ENCODE results near the gene REC8.

The REC8 gene, protein sequence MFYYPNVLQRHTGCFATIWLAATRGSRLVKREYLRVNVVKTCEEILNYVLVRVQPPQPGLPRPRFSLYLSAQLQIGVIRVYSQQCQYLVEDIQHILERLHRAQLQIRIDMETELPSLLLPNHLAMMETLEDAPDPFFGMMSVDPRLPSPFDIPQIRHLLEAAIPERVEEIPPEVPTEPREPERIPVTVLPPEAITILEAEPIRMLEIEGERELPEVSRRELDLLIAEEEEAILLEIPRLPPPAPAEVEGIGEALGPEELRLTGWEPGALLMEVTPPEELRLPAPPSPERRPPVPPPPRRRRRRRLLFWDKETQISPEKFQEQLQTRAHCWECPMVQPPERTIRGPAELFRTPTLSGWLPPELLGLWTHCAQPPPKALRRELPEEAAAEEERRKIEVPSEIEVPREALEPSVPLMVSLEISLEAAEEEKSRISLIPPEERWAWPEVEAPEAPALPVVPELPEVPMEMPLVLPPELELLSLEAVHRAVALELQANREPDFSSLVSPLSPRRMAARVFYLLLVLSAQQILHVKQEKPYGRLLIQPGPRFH
- 46.2 reads per million, percentile 66 among the genes with 10 or more reads in this experiment for total RNA-seq

- DNase-seq: peak; percentile 63
Measured at GRCh38 chr14:24171422-24172260, at the start of gene REC8. REC8 (plus strand) TSS chr14:24172080; CDS start chr14:24172553, 473 bp downstream.

GRCh38 chr14:24122416-24122815 lies 49.5 kb upstream of the REC8 start:
- DNase-seq: no peak

GRCh38 chr14:24122898-24123297 lies 49.0 kb upstream of the REC8 start:
- DNase-seq: no peak

GRCh38 chr14:24123424-24124417 lies 48.2 kb upstream of the REC8 start:
- DNase-seq: no peak

DNA sequence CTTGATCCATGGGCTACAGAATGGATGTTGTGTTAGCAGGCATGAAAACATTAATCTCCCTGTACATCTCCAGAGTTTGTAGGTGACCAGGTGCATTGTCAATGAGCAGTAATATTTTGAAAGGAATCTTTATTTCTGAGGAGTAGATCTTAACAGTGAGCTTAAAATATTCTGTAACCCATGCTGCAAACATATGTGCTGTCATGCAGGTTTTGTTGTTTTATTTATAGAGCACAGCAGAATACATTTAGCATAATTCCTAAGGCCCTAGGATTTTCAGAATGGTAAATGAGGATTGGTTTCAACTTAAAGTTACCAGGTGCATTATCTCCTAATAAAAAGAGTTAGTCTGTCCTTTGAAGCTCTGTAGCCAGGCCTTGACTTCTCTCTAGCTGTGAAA lies 44.9 kb upstream of the REC8 start:
- DNase-seq: no peak

DNA sequence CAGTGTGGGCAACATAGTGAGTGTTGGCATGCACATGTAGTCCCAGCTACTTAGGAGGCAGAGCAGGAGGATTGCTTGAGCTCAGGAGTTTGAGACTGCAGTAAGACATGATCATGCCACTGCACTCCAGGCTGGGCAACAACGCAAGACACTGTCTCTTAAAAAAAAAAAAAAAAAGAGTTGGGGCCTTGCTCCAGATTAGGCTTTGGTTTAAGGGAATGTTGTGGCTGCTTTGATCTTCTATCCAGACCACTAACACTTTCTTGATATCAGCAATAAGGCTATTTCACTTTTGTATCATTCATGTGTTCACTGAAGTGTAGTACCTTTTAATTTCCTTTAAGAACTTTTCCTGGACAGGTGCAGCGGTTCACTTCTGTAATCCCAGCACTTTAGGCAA lies 44.2 kb upstream of the REC8 start:
- no peak for DNase-seq

- DNase-seq: no peak
Measured at GRCh38 chr14:24129410-24129998, 42.4 kb upstream of the REC8 start.

- no peak for DNase-seq
Measured at GRCh38 chr14:24130380-24130716, 41.5 kb upstream of the REC8 start, which contains the start of gene FITM1. FITM1 (plus strand) TSS chr14:24130659; CDS start chr14:24131564, 905 bp downstream.

DNA sequence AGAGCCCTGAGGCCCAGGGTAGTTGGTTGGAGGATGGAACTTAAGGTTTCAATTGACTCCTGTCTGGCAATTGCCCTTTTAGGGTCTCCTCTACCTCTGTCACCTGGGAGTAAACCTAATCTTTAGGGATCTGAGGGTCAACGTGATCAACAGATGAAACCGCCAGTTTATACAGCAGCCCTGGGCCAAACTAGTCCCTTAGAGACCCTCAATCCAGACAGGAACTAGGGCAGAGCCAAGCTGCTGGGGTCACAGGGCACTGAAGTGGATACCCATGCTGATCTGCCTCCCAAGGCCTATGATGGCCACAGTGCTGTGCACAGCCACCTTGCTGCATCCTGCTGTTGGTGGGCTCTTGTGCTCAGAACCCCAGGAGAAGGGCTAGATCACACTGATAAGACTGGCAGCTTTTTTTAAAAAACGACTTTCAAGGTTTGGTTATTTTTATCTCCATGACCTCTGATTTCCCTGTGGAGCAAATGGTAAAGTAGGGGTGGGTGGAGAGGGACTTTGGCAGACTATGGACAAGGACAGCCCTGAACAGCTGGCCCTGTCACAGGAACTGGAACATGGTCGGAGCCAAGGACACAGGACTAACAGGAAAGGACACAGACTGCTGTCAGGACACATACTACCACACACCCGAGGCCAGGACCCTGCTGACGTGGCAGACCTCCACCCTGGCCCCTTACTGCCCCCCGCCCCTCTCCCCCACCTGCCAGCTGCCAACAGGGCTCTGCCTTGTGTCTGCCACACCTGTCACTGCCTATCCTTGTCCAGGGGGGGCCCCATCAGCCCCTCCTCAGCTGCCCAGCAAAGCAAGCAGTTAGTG lies 40.9 kb upstream of the REC8 start:
- no peak for DNase-seq

DNA sequence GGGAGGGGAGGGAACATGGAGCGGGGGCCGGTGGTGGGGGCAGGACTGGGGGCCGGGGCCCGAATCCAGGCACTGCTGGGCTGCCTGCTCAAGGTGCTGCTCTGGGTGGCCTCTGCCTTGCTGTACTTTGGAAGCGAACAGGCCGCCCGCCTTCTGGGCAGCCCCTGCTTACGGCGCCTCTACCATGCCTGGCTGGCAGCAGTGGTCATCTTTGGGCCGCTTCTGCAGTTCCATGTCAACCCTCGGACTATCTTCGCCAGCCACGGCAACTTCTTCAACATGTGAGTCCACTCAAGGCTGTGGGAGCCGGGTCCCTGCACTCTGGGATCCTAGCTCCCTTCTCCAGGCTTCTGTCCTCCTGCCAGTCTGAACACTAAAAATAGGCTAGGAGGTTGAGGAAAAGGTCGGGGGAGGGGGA lies 40.3 kb upstream of the REC8 start:
- DNase-seq: no peak

GRCh38 chr14:24132061-24132685 lies 39.7 kb upstream of the REC8 start:
- DNase-seq: no peak

- DNase-seq: no peak
Measured at GRCh38 chr14:24132976-24133375, 38.9 kb upstream of the REC8 start.

GRCh38 chr14:24133735-24134134 lies 38.1 kb upstream of the REC8 start:
- no peak for DNase-seq

GRCh38 chr14:24135584-24135833 lies 36.4 kb upstream of the REC8 start:
- no peak for DNase-seq

- DNase-seq: peak; percentile 90
Measured at GRCh38 chr14:24135834-24136683, 35.8 kb upstream of the REC8 start, which contains the start of gene PSME1. PSME1 (plus strand) TSS chr14:24136194; CDS start chr14:24136263, 69 bp downstream.

- DNase-seq: no peak
Measured at GRCh38 chr14:24136684-24137528, 35.0 kb upstream of the REC8 start.

- DNase-seq: no peak
Measured at GRCh38 chr14:24137529-24138395, 34.1 kb upstream of the REC8 start.

All from effector CD4-positive, alpha-beta T cell (primary cell).